HEK293T (cell line): ENCODE measurements around the gene CTSO.

ENCODE experiments used
- CTCF ChIA-PET: fragments of 350-600 bp; formaldehyde crosslinking; extraction: SDS; loops from one replicate; lab custom pipeline; 2021; ENCODE audit warnings: antibody characterized with exemption, inconsistent platforms; lab: Yijun Ruan, JAX
- POLR2A ChIA-PET: fragments of 350-600 bp; formaldehyde crosslinking; extraction: SDS; loops from one replicate; lab custom pipeline; 2020; ENCODE audit warnings: antibody characterized with exemption, inconsistent platforms; lab: Yijun Ruan, JAX
- DNase-seq: peaks from one replicate; pipeline ENCODE4 v3.0.0; 2012; ENCODE audit warnings: mixed read lengths; ENCODE audit errors: extremely low spot score
- ARNT ChIP-seq: fragments of 450-650 bp; IDR thresholded peaks from 2 replicates; pipeline ENCODE4 v1.6.1; 2017; ENCODE audit warnings: mild to moderate bottlenecking
- BHLHE40 ChIP-seq: fragments of 450-650 bp; IDR thresholded peaks from 2 replicates; pipeline ENCODE4 v1.6.1; 2016; ENCODE audit warnings: mild to moderate bottlenecking, moderate library complexity, borderline replicate concordance
- CTBP1 ChIP-seq: fragments of 450-650 bp; IDR thresholded peaks from 2 replicates; pipeline ENCODE4 v1.6.1; 2016; ENCODE audit warnings: borderline replicate concordance
- ELF4 ChIP-seq: fragments of 450-650 bp; IDR thresholded peaks from 2 replicates; pipeline ENCODE4 v1.6.1; 2017; ENCODE audit warnings: antibody characterized with exemption
- FOXA1 ChIP-seq: fragments of 450-650 bp; IDR thresholded peaks from 2 replicates; pipeline ENCODE4 v1.6.1; 2016; ENCODE audit warnings: mild to moderate bottlenecking
- FOXK2 ChIP-seq: fragments of 450-650 bp; IDR thresholded peaks from 2 replicates; pipeline ENCODE4 v1.6.1; 2016; ENCODE audit warnings: mild to moderate bottlenecking
- FOXM1 ChIP-seq: fragments of 450-650 bp; IDR thresholded peaks from 2 replicates; pipeline ENCODE4 v1.6.1; 2017; ENCODE audit warnings: mild to moderate bottlenecking, borderline replicate concordance
- HDGF ChIP-seq: fragments of 450-650 bp; IDR thresholded peaks from 2 replicates; pipeline ENCODE4 v1.6.1; 2017; ENCODE audit warnings: antibody characterized with exemption, borderline replicate concordance
- L3MBTL2 ChIP-seq: fragments of 450-650 bp; conservative IDR thresholded peaks from 2 replicates; pipeline ENCODE4 v1.6.1; 2016; ENCODE audit warnings: mild to moderate bottlenecking
- LEF1 ChIP-seq: fragments of 450-650 bp; IDR thresholded peaks from 2 replicates; pipeline ENCODE4 v1.6.1; 2017; ENCODE audit warnings: mild to moderate bottlenecking, borderline replicate concordance
- NFRKB ChIP-seq: fragments of 450-650 bp; IDR thresholded peaks from 2 replicates; pipeline ENCODE4 v1.6.1; 2016; ENCODE audit warnings: mild to moderate bottlenecking, moderate library complexity
- SP1 ChIP-seq: fragments of 450-650 bp; IDR thresholded peaks from 2 replicates; pipeline ENCODE4 v1.6.1; 2017
- SUZ12 ChIP-seq: fragments of 450-650 bp; IDR thresholded peaks from 2 replicates; pipeline ENCODE4 v1.6.1; 2016; ENCODE audit warnings: mild to moderate bottlenecking
- TARDBP ChIP-seq: fragments of 450-650 bp; IDR thresholded peaks from 2 replicates; pipeline ENCODE4 v1.6.1; 2016
- ZNF384 ChIP-seq: fragments of 450-650 bp; IDR thresholded peaks from 2 replicates; pipeline ENCODE4 v1.6.1; 2016
- TF ChIP-seq, protein P1 (sequence below): fragments of 450-650 bp; IDR thresholded peaks from 2 replicates; pipeline ENCODE4 v1.6.1; 2016

The CTSO gene

DNA sequence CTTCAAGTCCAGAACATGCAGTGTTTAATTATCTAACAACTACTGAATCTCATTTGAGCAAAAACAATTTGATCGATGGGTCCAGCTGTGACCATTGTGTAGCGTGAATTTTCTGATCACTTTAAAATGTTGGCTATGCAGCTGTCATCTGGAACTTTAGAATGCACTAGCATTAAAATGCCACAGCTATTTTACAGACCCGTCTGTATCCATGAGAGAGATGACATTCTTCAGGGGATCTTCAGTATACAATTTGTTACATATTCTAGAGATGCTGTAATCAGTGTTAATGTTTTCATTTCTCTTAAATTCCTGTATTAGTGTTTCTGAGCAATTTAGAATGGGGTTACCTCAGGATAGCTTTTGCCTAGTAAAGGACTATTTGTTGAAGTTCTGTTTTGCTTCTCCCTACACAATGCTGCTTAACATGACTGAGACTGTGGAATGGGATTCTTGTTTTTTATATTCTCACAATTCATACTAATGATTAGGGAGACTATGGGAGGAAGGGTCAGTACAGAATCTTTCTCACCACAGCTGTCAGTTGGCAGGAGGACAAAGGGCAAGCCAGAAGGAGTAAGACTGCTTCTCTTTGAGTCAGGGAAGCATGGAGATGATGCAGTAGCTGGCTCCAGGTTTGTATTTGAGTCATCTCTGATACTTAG is 13.2 kb upstream of the CTSO start:
- DNase-seq = no peak
- CTCF ChIA-PET = no interaction called here

DNA sequence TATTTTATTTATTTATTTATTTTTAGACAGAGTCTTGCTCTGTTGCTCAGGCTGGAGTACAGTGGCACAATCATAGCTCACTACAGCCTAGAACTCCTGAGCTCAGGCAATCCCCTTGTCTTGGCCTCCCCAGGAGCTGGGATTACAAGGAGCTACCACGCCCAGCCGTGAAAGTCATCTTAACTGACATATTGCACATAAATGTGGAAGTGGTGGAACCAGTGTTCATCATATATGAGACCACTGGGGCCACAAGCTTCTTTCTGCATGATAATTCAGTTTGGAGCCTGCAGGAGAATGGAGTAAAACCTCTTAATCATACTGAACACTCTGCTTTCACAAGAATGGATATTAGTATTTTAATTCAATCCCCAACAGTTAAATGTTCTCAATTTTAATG is 12.5 kb upstream of the CTSO start:
- TF ChIP-seq LEF1 (no peak), L3MBTL2 (no peak), ARNT (no peak), ELF4 (no peak)
- POLR2A ChIA-PET = no interaction called here
- CTCF ChIA-PET = no interaction called here
- DNase-seq = no peak

More for the DNA sequence above, 13.2 kb upstream of the CTSO start:
- TF ChIP-seq, protein P1, sequence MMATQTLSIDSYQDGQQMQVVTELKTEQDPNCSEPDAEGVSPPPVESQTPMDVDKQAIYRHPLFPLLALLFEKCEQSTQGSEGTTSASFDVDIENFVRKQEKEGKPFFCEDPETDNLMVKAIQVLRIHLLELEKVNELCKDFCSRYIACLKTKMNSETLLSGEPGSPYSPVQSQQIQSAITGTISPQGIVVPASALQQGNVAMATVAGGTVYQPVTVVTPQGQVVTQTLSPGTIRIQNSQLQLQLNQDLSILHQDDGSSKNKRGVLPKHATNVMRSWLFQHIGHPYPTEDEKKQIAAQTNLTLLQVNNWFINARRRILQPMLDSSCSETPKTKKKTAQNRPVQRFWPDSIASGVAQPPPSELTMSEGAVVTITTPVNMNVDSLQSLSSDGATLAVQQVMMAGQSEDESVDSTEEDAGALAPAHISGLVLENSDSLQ = no peak
- TF ChIP-seq BHLHE40 (no peak), L3MBTL2 (no peak), NFRKB (no peak), CTBP1 (no peak), ZNF384 (no peak), FOXM1 (no peak), ARNT (no peak), ELF4 (no peak), HDGF (no peak), LEF1 (no peak), FOXK2 (no peak), FOXA1 (no peak), SUZ12 (no peak), TARDBP (no peak), SP1 (no peak)
- POLR2A ChIA-PET = no interaction called here

DNA sequence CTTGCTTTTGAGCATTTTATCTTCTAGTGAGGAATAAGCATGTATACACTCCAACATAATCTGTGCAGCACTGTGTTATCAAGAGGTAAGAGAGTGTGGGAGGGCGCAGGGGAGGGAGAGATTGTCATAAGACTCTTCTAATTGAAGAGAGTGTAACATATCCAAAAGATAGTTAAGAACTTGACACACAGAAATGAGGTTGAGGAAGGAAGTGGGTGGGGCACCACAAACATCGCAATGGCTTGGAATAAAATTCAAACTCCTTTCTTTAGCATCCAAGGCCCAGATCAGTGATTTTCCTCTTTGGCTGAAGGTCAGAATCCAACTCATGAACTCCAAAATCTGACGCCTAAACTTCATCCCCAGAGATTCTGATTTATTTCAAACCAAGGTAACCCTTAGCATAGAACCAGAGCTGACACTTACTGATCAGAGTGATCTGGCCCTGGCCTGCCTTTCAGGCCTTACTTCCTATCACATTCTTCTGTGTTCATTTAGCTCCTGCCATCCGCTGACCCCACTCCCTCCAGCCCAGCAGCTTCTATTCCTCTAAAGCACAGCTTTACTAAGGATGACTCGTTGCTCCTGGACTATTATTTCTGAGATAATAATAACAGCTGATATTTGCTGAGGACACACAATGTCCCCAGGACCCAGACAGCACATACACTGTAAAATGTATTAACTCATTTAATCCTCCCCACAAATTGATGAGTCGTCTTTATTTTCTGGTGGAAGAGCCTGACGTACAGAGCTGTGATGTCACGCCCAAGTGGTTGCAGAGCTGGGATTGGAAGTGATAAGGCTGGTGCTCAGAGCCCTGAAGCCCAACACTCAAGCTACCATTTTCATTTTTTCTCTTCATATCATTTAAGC is 10.6 kb upstream of the CTSO start:
- POLR2A ChIA-PET = no interaction called here
- DNase-seq = no peak
- CTCF ChIA-PET = no interaction called here
- TF ChIP-seq LEF1 (no peak), FOXA1 (no peak), TARDBP (no peak), SP1 (no peak), ZNF384 (no peak), CTBP1 (no peak), NFRKB (no peak), FOXK2 (no peak)
- TF ChIP-seq, protein P1 = no peak

DNA sequence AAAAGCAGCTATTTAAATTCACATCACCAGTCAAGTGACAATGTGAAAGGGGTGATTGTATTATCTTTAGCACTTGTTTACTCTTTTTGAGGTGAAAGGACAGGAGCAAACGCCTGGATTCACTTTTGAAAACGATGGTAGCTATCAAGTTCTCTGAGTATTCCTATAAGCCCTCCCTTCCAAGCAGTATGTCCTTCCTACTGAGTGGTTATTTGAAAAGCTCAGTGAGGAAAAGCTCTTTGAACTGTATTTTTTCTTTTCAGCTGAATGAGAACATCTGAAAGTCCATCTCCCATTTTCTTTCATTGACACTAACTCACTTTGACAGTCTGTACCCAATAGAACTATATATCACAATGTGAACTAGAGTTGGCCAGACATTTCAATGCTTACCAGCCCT is 9.1 kb upstream of the CTSO start:
- no peak for TF ChIP-seq SUZ12
- no peak for TF ChIP-seq FOXM1
- no peak for TF ChIP-seq ZNF384
- TF ChIP-seq LEF1 = no peak
- TF ChIP-seq, protein P1 = no peak
- ChIA-PET CTCF (no interaction called here), POLR2A (interaction anchor here (0.6 to 1.3 kb wide), 2 partner anchors 9 to 1418 kb away, joined by 3 to 4 read pairs; partner anchors contain the start of gene CTSO)
- DNase-seq = no peak

DNA sequence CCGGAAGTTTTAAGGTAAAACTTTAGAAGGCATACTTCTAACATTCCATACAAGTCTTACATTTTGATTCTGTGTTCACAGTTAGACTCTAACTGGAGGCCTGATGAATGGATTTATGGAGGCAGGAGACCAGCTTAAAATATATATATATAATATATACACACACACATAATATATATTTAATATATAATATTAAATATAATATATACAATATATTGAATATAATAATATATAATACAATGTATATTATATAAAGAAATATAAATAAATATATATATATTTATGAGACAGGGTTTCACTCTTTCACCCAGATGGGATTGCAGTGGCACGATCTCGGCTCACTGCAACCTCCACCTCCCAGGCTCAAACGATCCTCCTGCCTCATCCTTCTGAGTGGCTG is 7.9 kb upstream of the CTSO start:
- TF ChIP-seq HDGF (no peak), ARNT (no peak), SP1 (no peak), LEF1 (no peak), FOXK2 (no peak), NFRKB (no peak), CTBP1 (no peak), FOXM1 (no peak), SUZ12 (no peak), L3MBTL2 (no peak), ELF4 (no peak), TARDBP (no peak), ZNF384 (no peak), BHLHE40 (no peak), FOXA1 (no peak)
- TF ChIP-seq, protein P1 = no peak
- POLR2A ChIA-PET = no interaction called here
- DNase-seq = no peak
- CTCF ChIA-PET = interaction anchor here (0.7 kb wide), 1 partner anchor 608 kb away, joined by 3 read pairs; no protein-coding TSS in a partner anchor
